ENCODE measurements around the gene MYH7B. TPM values are rescaled to one million over a fixed set of nuclear protein-coding genes. Genes with fewer than 3 reads are reported as not detected.

The MYH7B gene
- total RNA-seq, 1 experiment from 2014 or later: 0.22 TPM

DNA sequence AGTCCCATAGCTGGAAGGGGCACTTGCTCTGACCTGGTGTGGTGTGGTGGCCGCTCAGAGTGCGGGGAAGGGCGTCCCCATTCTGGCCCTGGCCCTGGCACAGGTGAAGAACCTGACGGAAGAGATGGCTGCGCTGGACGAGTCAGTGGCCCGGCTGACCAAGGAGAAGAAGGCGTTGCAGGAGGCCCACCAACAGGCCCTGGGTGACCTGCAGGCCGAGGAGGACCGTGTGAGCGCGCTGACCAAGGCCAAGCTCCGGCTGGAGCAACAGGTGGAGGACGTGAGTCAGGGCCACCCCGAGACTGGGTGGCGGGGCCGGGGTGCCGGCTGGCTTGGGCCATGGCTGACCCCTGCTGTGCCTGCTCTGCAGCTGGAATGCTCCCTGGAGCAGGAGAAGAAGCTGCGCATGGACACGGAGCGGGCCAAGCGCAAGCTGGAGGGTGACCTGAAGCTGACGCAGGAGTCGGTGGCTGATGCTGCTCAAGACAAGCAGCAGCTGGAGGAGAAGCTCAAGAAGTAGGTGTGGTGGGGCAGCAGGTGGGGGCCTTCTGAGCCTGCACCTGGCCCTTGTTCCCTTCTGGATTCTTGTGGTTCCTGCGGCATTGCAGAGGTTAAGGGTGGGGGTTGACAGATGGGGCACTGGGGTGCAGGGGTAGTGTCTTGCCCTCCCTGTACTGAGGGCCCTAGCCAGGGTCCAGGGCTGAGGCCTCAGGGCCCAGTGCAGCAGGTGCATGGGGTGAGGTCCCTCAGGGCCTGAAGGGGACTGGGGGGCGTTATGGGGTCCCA lies 40.8 kb downstream of the MYH7B start:
- Histone ChIP-seq H3K79me1 (ENCODE audit: insufficient read depth, low read depth, low read length, poor library complexity, severe bottlenecking) (no peaks in the 10 kb centered on the region), H2AFZ (ENCODE audit: low read length) (no peak overlapping the region), H3K23ac (ENCODE audit: insufficient read length, low read depth, low read length) (no peak overlapping the region), H3K27me3 (ENCODE audit: insufficient read depth, low read length) (no peaks in the 10 kb centered on the region), H3K9ac (ENCODE audit: extremely low read depth, insufficient read length, low read length) (no peak overlapping the region), H3K9me3 (ENCODE audit: control insufficient read depth, low read depth, low read length) (no peaks in the 10 kb centered on the region), H4K5ac (ENCODE audit: insufficient read length, low read depth, low read length) (no peak overlapping the region), H2BK20ac (ENCODE audit: low read depth, low read length, poor library complexity, severe bottlenecking) (no peak overlapping the region), H3K4me2 (ENCODE audit: insufficient read depth, insufficient read length, low read length) (no peak overlapping the region), H2BK120ac (ENCODE audit: low read depth, low read length, poor library complexity, severe bottlenecking) (no peak overlapping the region), H3K27ac (ENCODE audit: insufficient read length, low read depth, low read length) (no peak overlapping the region), H2BK5ac (ENCODE audit: insufficient read length, low read length) (no peak overlapping the region), H3K56ac (ENCODE audit: insufficient read length, low read depth, low read length) (no peak overlapping the region), H3T11ph (ENCODE audit: low read length) (no peak overlapping the region), H4K91ac (ENCODE audit: insufficient read length, low read depth, low read length) (no peak overlapping the region), H4K8ac (replicated peaks; ENCODE audit: insufficient read length, low read depth, low read length) (no peak overlapping the region), H3K4ac (ENCODE audit: low read depth, low read length) (no peak overlapping the region), H3K79me2 (ENCODE audit: insufficient read depth, low read length) (no peaks in the 10 kb centered on the region), H2BK12ac (ENCODE audit: insufficient read length, low read depth, low read length) (no peak overlapping the region), H3K23me2 (ENCODE audit: insufficient read length, low read depth, low read length, poor library complexity, severe bottlenecking) (no peaks in the 10 kb centered on the region), H3K14ac (ENCODE audit: insufficient read depth, low read length) (no peak overlapping the region), H2BK15ac (ENCODE audit: low read depth, low read length) (no peak overlapping the region), H3K4me1 (ENCODE audit: insufficient read depth, low read length) (no peaks in the 10 kb centered on the region), H2AK5ac (ENCODE audit: insufficient read length, low read length) (no peak overlapping the region), H3K18ac (ENCODE audit: insufficient read length, low read depth, low read length) (no peak overlapping the region), H4K20me1 (ENCODE audit: control insufficient read depth, insufficient read depth, insufficient read length) (no peaks in the 10 kb centered on the region)
- peaks cover 0 to 3% of the 10 kb centered on the region in 2 experiments; a peak in 1 of 4 replicates for H3K4me1 Mint-ChIP-seq
- DNase-seq: no peak
- H3K36me3 Mint-ChIP-seq (ENCODE audit: insufficient read depth in 1 of 3, low read depth in 3 of 3): peaks cover 13 to 64% (median 47%) of the 10 kb centered on the region in 3 experiments; a peak in 6 of 7 replicates
- no CpG with 5 or more reads among the region's 26 CpGs for WGBS (ENCODE audit: extremely low coverage, insufficient read length, low lambda C conversion rate)
- no peaks in the 10 kb centered on the region; the same call in 1 of the 2 replicates for H3K27me3 Mint-ChIP-seq (ENCODE audit: low read depth)
- H3K27ac Mint-ChIP-seq: peak overlapping the region in 1 of 3 experiments; percentile 74; a peak in 2 of 7 replicates
- no peaks in the 10 kb centered on the region; a peak in 1 of 5 replicates for H3K9me3 Mint-ChIP-seq
- peak overlapping the region in 1 of 2 experiments; percentile 49; a peak in 2 of 5 replicates for H3K4me3 Mint-ChIP-seq
- TF ChIP-seq, protein P1, sequence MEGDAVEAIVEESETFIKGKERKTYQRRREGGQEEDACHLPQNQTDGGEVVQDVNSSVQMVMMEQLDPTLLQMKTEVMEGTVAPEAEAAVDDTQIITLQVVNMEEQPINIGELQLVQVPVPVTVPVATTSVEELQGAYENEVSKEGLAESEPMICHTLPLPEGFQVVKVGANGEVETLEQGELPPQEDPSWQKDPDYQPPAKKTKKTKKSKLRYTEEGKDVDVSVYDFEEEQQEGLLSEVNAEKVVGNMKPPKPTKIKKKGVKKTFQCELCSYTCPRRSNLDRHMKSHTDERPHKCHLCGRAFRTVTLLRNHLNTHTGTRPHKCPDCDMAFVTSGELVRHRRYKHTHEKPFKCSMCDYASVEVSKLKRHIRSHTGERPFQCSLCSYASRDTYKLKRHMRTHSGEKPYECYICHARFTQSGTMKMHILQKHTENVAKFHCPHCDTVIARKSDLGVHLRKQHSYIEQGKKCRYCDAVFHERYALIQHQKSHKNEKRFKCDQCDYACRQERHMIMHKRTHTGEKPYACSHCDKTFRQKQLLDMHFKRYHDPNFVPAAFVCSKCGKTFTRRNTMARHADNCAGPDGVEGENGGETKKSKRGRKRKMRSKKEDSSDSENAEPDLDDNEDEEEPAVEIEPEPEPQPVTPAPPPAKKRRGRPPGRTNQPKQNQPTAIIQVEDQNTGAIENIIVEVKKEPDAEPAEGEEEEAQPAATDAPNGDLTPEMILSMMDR (conservative IDR thresholded peaks at IDR 0.05): no peak
